GM19239 (cell line): Measurements from ENCODE around the gene RPL6.
"Not testable (repeated sequence)": the region's sequence is repeated elsewhere in the genome, so short reads cannot be mapped to it uniquely, and the experiment has no call there.

ENCODE experiments used
- DNase-seq: peaks from one replicate; pipeline ENCODE4 v3.0.0; 2011; ENCODE audit warnings: low spot score; ENCODE audit not compliant: insufficient read length
- FAIRE-seq: peaks from 2 replicates; lab custom pipeline; 2011; peaks lifted over from hg19 to GRCh38; lab: Jason Lieb, UNC

The RPL6 gene

GRCh38 chr12:112420740-112421139 is 11.3 kb upstream of the RPL6 start:
- DNase-seq (no peak), FAIRE-seq (no peak)

GRCh38 chr12:112419297-112420133 is 10.1 kb upstream of the RPL6 start:
- peak; percentile 69 for FAIRE-seq
- DNase-seq: peak; percentile 36

- peak; percentile 64 for FAIRE-seq
- DNase-seq: peak; percentile 73
These were observed 9.3 kb upstream of the RPL6 start, which contains the start of gene PTPN11 for GRCh38 chr12:112418608-112419296. PTPN11 (plus strand) TSS chr12:112418947; CDS start chr12:112419112, 165 bp downstream.

- DNase-seq (no peak), FAIRE-seq (no peak)
These were observed 8.8 kb upstream of the RPL6 start for GRCh38 chr12:112418273-112418607.

- FAIRE-seq, DNase-seq: not testable (repeated sequence)
These were observed 6.1 kb upstream of the RPL6 start for GRCh38 chr12:112415457-112415856.

GRCh38 chr12:112413855-112414625 is 4.6 kb upstream of the RPL6 start:
- DNase-seq (no peak), FAIRE-seq (no peak)

GRCh38 chr12:112409906-112410244 is 470 bp upstream of the RPL6 start:
- FAIRE-seq (no peak), DNase-seq (no peak)

GRCh38 chr12:112408621-112409020 is 784 bp downstream of the RPL6 start:
- FAIRE-seq (no peak), DNase-seq (peak; percentile 12)

- FAIRE-seq: not testable (repeated sequence)
These were observed 1.7 kb downstream of the RPL6 start for GRCh38 chr12:112407683-112408082.

GRCh38 chr12:112406519-112407488 is 2.6 kb downstream of the RPL6 start:
- DNase-seq (no peak), FAIRE-seq (no peak)

More at GRCh38 chr12:112407683-112408082, 1.7 kb downstream of the RPL6 start:
- not testable (repeated sequence) for DNase-seq

- DNase-seq (no peak), FAIRE-seq (no peak)
These were observed 7.4 kb downstream of the RPL6 start for GRCh38 chr12:112401903-112402498.

- DNase-seq (no peak), FAIRE-seq (no peak)
These were observed 8.4 kb downstream of the RPL6 start for GRCh38 chr12:112401054-112401453.

GRCh38 chr12:112393328-112393727 is 16.1 kb downstream of the RPL6 start:
- FAIRE-seq: no peak

GRCh38 chr12:112389922-112390654 is 19.3 kb downstream of the RPL6 start:
- not testable (repeated sequence) for DNase-seq, FAIRE-seq

More at GRCh38 chr12:112393328-112393727, 16.1 kb downstream of the RPL6 start:
- DNase-seq: no peak

GRCh38 chr12:112389228-112389627 is 20.2 kb downstream of the RPL6 start:
- DNase-seq (no peak), FAIRE-seq (no peak)

- FAIRE-seq (no peak), DNase-seq (no peak)
These were observed 22.7 kb downstream of the RPL6 start for GRCh38 chr12:112386726-112387125.

- DNase-seq (no peak), FAIRE-seq (no peak)
These were observed 26.5 kb downstream of the RPL6 start for GRCh38 chr12:112382866-112383265.
